PC-3 (cell line): Measurements from ENCODE around the gene NCOA1. TPM values are rescaled to one million over a fixed set of nuclear protein-coding genes. Genes with fewer than 3 reads are reported as not detected.
"Not testable (repeated sequence)": the region's sequence is repeated elsewhere in the genome, so short reads cannot be mapped to it uniquely, and the experiment has no call there.

Experiments
- ATAC-seq: fragments of 200-7000 bp; cut with Tn5 transposase; 2 replicates; pipeline ENCODE4 v1.9.1; 2020; ENCODE audit warnings: mild to moderate bottlenecking, moderate library complexity
- BruUV-seq: library from RNA; stranded (reverse); fragments of 400-500 nt; replicated peaks from 2 replicates; lab custom pipeline; 2021; lab: Mats Ljungman, UMichigan
- CTCF ChIA-PET: fragments of 300-600 bp; sonication (Branson Sonifier 250); formaldehyde crosslinking; loops from one replicate; lab custom pipeline; 2022; ENCODE audit warnings: antibody characterized with exemption; lab: Charles Lee
- POLR2A ChIA-PET: fragments of 300-600 bp; sonication (Branson Sonifier 250); formaldehyde crosslinking; loops from one replicate; lab custom pipeline; 2022; ENCODE audit warnings: antibody characterized with exemption; ENCODE audit not compliant: unreplicated experiment; lab: Charles Lee
- DNase-seq: peaks from one replicate; pipeline ENCODE4 v3.0.0-alpha.2; 2015
- H2AFZ ChIP-seq: fragments of 300-600 bp; sonication (generic); 2 replicates; pipeline ENCODE4 v1.6.0; 2016; ENCODE audit warnings: antibody characterized with exemption, low read length
- H3F3A ChIP-seq: fragments of 300-600 bp; sonication (generic); one replicate; pipeline ENCODE4 v1.6.0; 2017; ENCODE audit warnings: antibody characterized with exemption, low read length, control low read depth, mild to moderate bottlenecking; ENCODE audit not compliant: unreplicated experiment
- H3K27ac ChIP-seq: fragments of 300-600 bp; sonication (generic); 2 replicates; pipeline ENCODE4 v1.5.1; 2016; ENCODE audit warnings: mild to moderate bottlenecking, low read length
- H3K27me3 ChIP-seq: fragments of 300-600 bp; sonication (generic); 2 replicates; pipeline ENCODE4 v1.6.1; 2016; ENCODE audit warnings: low read length, mixed read lengths
- H3K36me3 ChIP-seq: fragments of 300-600 bp; sonication (generic); 2 replicates; pipeline ENCODE4 v1.6.1; 2016; ENCODE audit warnings: low read depth, mixed run types, low read length, mixed read lengths
- H3K4me1 ChIP-seq: fragments of 300-600 bp; sonication (generic); 2 replicates; pipeline ENCODE4 v1.5.1; 2016; ENCODE audit warnings: low read length; ENCODE audit not compliant: insufficient read depth
- H3K4me2 ChIP-seq: fragments of 300-600 bp; sonication (generic); 2 replicates; pipeline ENCODE4 v1.6.0; 2016; ENCODE audit warnings: low read length
- H3K4me3 ChIP-seq: fragments of 300-600 bp; sonication (generic); 2 replicates; pipeline ENCODE4 v1.5.1; 2016; ENCODE audit warnings: mild to moderate bottlenecking, low read length, mixed read lengths
- H3K79me2 ChIP-seq: fragments of 300-600 bp; sonication (generic); 2 replicates; pipeline ENCODE4 v1.6.1; 2017; ENCODE audit warnings: low read length, mixed read lengths
- H3K9ac ChIP-seq: fragments of 300-600 bp; sonication (generic); 2 replicates; pipeline ENCODE4 v1.6.0; 2016; ENCODE audit warnings: mild to moderate bottlenecking, low read length
- H3K9me2 ChIP-seq: fragments of 300-600 bp; sonication (generic); replicated peaks from 2 replicates; pipeline ENCODE4 v1.6.1; 2016; ENCODE audit warnings: mixed run types, low read length, mixed read lengths
- H3K9me3 ChIP-seq: fragments of 300-600 bp; sonication (generic); 2 replicates; pipeline ENCODE4 v1.6.1; 2016; ENCODE audit warnings: low read length, mixed read lengths
- H4K20me1 ChIP-seq: fragments of 300-600 bp; sonication (generic); 2 replicates; pipeline ENCODE4 v1.6.1; 2016; ENCODE audit warnings: low read length, mixed read lengths
- EZH2 ChIP-seq: fragments of 300-600 bp; sonication (generic); IDR thresholded peaks from one replicate; pipeline ENCODE4 v1.6.1; 2017; ENCODE audit warnings: antibody characterized with exemption, mild to moderate bottlenecking, low read length; ENCODE audit not compliant: unreplicated experiment
- EZH2phosphoT487 ChIP-seq: fragments of 300-600 bp; sonication (generic); IDR thresholded peaks from 2 replicates; pipeline ENCODE4 v1.6.1; 2018; ENCODE audit warnings: mild to moderate bottlenecking, antibody characterized with exemption, low read length, borderline replicate concordance
- intact Hi-C: fragments of 100-400 bp; cut with micrococcal nuclease; formaldehyde crosslinking; loops from 2 replicates; pipeline ENCODE4 v1.9.0; 2023
- total RNA-seq: library from RNA; depleted of rRNA; stranded (reverse); fragments of >200 nt; gene quantifications from 2 replicates; pipeline ENCODE4 v1.2.3, GENCODE V29; 2014
- TF ChIP-seq, protein P1 (sequence below): fragments of 300-600 bp; sonication (generic); conservative IDR thresholded peaks from 2 replicates; pipeline ENCODE4 v1.5.1; 2017; ENCODE audit warnings: antibody characterized with exemption, low read depth, mild to moderate bottlenecking, low read length

Gene NCOA1
- total RNA-seq, 1 experiment from 2014 or later, result 7.5 TPM

DNA sequence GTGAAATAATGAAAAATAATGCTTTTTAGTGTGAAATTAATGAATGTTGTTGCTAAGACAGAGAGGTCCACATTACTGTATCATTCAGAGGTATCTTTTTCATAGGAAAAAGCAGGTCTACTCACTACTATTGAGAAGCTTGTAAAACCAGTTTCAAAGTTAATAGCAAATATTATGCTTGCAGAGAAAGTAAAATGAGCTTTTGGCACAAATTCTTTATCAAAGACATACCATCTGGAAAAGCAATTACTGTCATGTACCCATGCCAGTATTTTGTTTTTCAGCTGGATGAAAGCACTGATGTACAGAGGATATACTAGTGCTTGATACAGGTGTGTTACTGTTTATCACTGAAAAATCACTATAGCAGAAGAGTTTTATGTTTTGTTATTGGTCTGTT is 77.5 kb downstream of the NCOA1 start:
- POLR2A ChIA-PET, result no interaction called here
- Histone ChIP-seq H3K9ac (no peak overlapping the region), H3K36me3 (peaks cover 6% of the 10 kb centered on the region; the same call in 1 of the 2 replicates), H3K4me1 (no peaks in the 10 kb centered on the region), H3F3A (no peaks in the 10 kb centered on the region), H3K4me2 (no peak overlapping the region), H3K27ac (no peak overlapping the region), H3K27me3 (no peaks in the 10 kb centered on the region), H3K4me3 (no peak overlapping the region), H4K20me1 (no peaks in the 10 kb centered on the region), H3K79me2 (no peaks in the 10 kb centered on the region), H2AFZ (no peak overlapping the region), H3K9me3 (no peaks in the 10 kb centered on the region), H3K9me2 (no peaks in the 10 kb centered on the region)
- ATAC-seq, result no peak
- DNase-seq, result peak; percentile 11
- TF ChIP-seq EZH2, result no peak
- no peak for TF ChIP-seq EZH2phosphoT487
- TF ChIP-seq, protein P1, sequence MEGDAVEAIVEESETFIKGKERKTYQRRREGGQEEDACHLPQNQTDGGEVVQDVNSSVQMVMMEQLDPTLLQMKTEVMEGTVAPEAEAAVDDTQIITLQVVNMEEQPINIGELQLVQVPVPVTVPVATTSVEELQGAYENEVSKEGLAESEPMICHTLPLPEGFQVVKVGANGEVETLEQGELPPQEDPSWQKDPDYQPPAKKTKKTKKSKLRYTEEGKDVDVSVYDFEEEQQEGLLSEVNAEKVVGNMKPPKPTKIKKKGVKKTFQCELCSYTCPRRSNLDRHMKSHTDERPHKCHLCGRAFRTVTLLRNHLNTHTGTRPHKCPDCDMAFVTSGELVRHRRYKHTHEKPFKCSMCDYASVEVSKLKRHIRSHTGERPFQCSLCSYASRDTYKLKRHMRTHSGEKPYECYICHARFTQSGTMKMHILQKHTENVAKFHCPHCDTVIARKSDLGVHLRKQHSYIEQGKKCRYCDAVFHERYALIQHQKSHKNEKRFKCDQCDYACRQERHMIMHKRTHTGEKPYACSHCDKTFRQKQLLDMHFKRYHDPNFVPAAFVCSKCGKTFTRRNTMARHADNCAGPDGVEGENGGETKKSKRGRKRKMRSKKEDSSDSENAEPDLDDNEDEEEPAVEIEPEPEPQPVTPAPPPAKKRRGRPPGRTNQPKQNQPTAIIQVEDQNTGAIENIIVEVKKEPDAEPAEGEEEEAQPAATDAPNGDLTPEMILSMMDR, result no peak
- CTCF ChIA-PET, result no interaction called here
- intact Hi-C loops, result no loop called here
- no TSS peak for BruUV-seq

DNA sequence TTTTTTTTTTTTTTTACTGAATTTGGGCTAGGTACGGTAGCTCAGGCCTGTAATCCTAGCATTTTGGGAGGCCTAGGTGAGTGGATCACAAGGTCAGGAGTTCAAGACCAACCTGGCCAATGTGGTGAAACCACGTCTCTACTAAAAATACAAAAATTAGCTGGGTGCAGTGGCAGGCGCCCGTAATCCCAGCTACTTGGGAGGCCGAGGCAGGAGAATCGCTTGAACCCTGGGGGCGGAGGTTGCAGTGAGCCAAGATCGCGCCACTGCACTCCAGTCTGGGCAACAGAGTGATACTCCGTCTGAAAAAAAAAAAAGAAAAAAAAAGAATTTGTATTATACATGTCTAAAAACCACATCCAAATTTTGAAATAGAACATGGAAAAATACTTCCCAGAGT is 78.5 kb downstream of the NCOA1 start:
- H3K4me3 ChIP-seq, H3F3A ChIP-seq, CTCF ChIA-PET, POLR2A ChIA-PET, H2AFZ ChIP-seq, H3K4me2 ChIP-seq, H3K9me2 ChIP-seq, ATAC-seq, H3K9ac ChIP-seq, intact Hi-C loops, H4K20me1 ChIP-seq, BruUV-seq, H3K36me3 ChIP-seq, DNase-seq, H3K27ac ChIP-seq, H3K79me2 ChIP-seq, H3K4me1 ChIP-seq, H3K27me3 ChIP-seq, H3K9me3 ChIP-seq: not testable (repeated sequence)

DNA sequence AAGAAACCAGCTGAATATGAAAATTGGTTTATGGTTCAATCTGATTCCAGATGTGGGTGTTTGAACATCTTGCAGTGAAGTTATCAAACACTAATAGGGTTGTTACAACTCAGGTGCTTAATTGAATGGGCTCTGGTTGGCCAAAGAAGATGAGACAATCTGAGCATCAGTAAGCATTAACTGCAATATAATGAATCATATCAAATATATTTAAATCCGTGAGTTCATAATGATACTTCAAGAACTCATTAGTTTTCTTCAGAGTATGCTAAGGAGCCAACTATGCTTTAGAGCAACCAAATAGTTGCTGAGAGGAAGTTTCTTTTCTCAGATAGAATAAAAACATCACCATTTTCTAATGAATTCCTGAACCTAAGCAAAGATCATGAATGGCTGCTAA is 79.2 kb downstream of the NCOA1 start:
- Histone ChIP-seq H3K9me2 (no peaks in the 10 kb centered on the region), H3K27ac (no peak overlapping the region), H4K20me1 (no peaks in the 10 kb centered on the region), H3K4me1 (no peaks in the 10 kb centered on the region), H3K9ac (no peak overlapping the region), H3K36me3 (peaks cover 6% of the 10 kb centered on the region; the same call in 1 of the 2 replicates), H3K79me2 (no peaks in the 10 kb centered on the region), H3K4me2 (no peak overlapping the region), H3F3A (no peaks in the 10 kb centered on the region), H3K9me3 (no peaks in the 10 kb centered on the region), H3K27me3 (no peaks in the 10 kb centered on the region), H2AFZ (no peak overlapping the region), H3K4me3 (no peak overlapping the region)
- DNase-seq (no peak), ATAC-seq (no peak)
- no TSS peak for BruUV-seq
- intact Hi-C loops, result no loop called here
- ChIA-PET POLR2A (no interaction called here), CTCF (no interaction called here)
- TF ChIP-seq EZH2 (no peak), EZH2phosphoT487 (no peak)

DNA sequence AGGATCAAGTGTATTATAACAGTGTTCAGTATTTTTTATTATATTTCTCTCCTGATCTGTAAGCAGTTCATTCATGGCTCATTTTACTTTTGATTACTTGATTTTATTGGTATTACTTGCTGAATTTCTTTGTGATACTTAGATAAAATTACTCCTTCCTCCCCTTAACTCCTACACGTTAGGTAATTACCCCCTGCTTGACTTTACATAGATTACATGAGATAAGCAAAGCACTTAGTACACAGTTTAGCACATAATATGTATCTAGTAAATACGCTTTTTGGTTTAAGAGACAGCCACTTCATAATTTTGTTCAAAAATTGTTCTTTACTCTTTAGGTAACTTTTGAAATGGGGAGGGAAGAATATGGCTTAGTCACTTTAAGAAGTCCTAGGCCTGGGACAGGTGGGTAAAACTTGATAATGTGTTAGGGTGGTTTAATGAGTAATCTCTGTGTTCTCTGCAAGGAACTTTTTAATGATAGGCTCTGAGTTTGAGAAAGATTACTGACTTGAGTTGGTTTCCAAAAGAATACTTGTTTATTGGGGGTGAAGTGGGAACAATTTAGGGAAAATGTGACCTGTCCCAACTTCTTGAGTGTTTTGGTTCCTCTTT is 80.9 kb downstream of the NCOA1 start:
- no peak for DNase-seq
- TF ChIP-seq, protein P1, result no peak
- TF ChIP-seq EZH2phosphoT487 (no peak), EZH2 (no peak)
- H2AFZ ChIP-seq, result no peak overlapping the region
- no peaks in the 10 kb centered on the region for H3K9me3 ChIP-seq
- H3K79me2 ChIP-seq, result no peaks in the 10 kb centered on the region
- POLR2A ChIA-PET, result no interaction called here
- intact Hi-C loops, result no loop called here
- no peaks in the 10 kb centered on the region for H3K4me1 ChIP-seq
- no TSS peak for BruUV-seq
- H3F3A ChIP-seq, result no peaks in the 10 kb centered on the region
- H3K27me3 ChIP-seq, result no peaks in the 10 kb centered on the region
- no peaks in the 10 kb centered on the region for H3K36me3 ChIP-seq
- H3K27ac ChIP-seq, result no peak overlapping the region
- no peak overlapping the region for H3K9ac ChIP-seq
- no peaks in the 10 kb centered on the region for H3K9me2 ChIP-seq
- CTCF ChIA-PET, result no interaction called here
- no peak overlapping the region for H3K4me3 ChIP-seq
- no peak for ATAC-seq
- no peaks in the 10 kb centered on the region for H4K20me1 ChIP-seq
- H3K4me2 ChIP-seq, result no peak overlapping the region
